DOHH2 (cell line): ENCODE data around the gene NFIA.

Experiments
- H3F3A ChIP-seq: fragments of 200-600 bp; sonication (generic), shearing (Covaris generic); 2 replicates; pipeline ENCODE4 v1.6.0; 2016; ENCODE audit warnings: antibody characterized with exemption, mild to moderate bottlenecking; ENCODE audit not compliant: control insufficient read depth, insufficient read depth
- H3K27ac ChIP-seq: fragments of 200-600 bp; sonication (generic); 2 replicates; pipeline ENCODE4 v1.5.1; 2014; ENCODE audit warnings: low read depth, mild to moderate bottlenecking, low read length, moderate library complexity
- H3K27me3 ChIP-seq: fragments of 200-600 bp; sonication (generic); 2 replicates; pipeline ENCODE4 v1.6.1; 2014; ENCODE audit warnings: mild to moderate bottlenecking, low read length, mixed read lengths; ENCODE audit not compliant: control insufficient read depth
- H3K36me3 ChIP-seq: fragments of 200-600 bp; sonication (generic); 2 replicates; pipeline ENCODE4 v1.6.1; 2014; ENCODE audit warnings: mild to moderate bottlenecking, low read length, moderate library complexity, mixed read lengths; ENCODE audit not compliant: control insufficient read depth
- H3K4me1 ChIP-seq: fragments of 200-600 bp; sonication (generic); 2 replicates; pipeline ENCODE4 v1.6.1; 2014; ENCODE audit warnings: mild to moderate bottlenecking, low read length, mixed read lengths; ENCODE audit not compliant: control insufficient read depth
- H3K4me2 ChIP-seq: fragments of 200-600 bp; sonication (generic); 2 replicates; pipeline ENCODE4 v1.6.0; 2014; ENCODE audit warnings: mild to moderate bottlenecking, low read length, moderate library complexity
- H3K4me3 ChIP-seq: fragments of 200-600 bp; sonication (generic); 2 replicates; pipeline ENCODE4 v1.5.1; 2014; ENCODE audit warnings: mild to moderate bottlenecking, low read length, mixed read lengths
- H3K79me2 ChIP-seq: fragments of 200-600 bp; sonication (generic); 2 replicates; pipeline ENCODE4 v1.6.1; 2014; ENCODE audit warnings: mild to moderate bottlenecking, low read length, mixed read lengths; ENCODE audit not compliant: control insufficient read depth
- H3K9me2 ChIP-seq: fragments of 200-600 bp; sonication (generic); replicated peaks from 2 replicates; pipeline ENCODE4 v1.6.1; 2014; ENCODE audit warnings: mild to moderate bottlenecking, low read length, mixed read lengths; ENCODE audit not compliant: control insufficient read depth
- H3K9me3 ChIP-seq: fragments of 200-600 bp; sonication (generic); 2 replicates; pipeline ENCODE4 v1.6.1; 2014; ENCODE audit warnings: antibody characterized with exemption, low read length, mixed read lengths; ENCODE audit not compliant: control insufficient read depth, insufficient read depth
- H4K20me1 ChIP-seq: fragments of 200-600 bp; sonication (generic); 2 replicates; pipeline ENCODE4 v1.6.0; 2014; ENCODE audit warnings: low read depth, mild to moderate bottlenecking, antibody characterized with exemption, low read length, moderate library complexity; ENCODE audit not compliant: control insufficient read depth, insufficient read depth
- EZH2phosphoT487 ChIP-seq: fragments of 200-600 bp; sonication (generic); IDR thresholded peaks from 2 replicates; pipeline ENCODE4 v1.6.1; 2017; ENCODE audit warnings: borderline replicate concordance, mild to moderate bottlenecking, antibody characterized with exemption, low read length, moderate library complexity, mixed read lengths
- TF ChIP-seq, protein P1 (sequence below): fragments of 200-600 bp; sonication (generic); IDR thresholded peaks from one replicate; pipeline ENCODE4 v1.5.1; 2014; ENCODE audit warnings: antibody characterized with exemption, mild to moderate bottlenecking, low read depth, low read length; ENCODE audit not compliant: poor library complexity, severe bottlenecking

The NFIA gene

GRCh38 chr1:61083807-61084440 lies 1.6 kb downstream of the NFIA start:
- no peak for TF ChIP-seq EZH2phosphoT487
- TF ChIP-seq, protein P1, sequence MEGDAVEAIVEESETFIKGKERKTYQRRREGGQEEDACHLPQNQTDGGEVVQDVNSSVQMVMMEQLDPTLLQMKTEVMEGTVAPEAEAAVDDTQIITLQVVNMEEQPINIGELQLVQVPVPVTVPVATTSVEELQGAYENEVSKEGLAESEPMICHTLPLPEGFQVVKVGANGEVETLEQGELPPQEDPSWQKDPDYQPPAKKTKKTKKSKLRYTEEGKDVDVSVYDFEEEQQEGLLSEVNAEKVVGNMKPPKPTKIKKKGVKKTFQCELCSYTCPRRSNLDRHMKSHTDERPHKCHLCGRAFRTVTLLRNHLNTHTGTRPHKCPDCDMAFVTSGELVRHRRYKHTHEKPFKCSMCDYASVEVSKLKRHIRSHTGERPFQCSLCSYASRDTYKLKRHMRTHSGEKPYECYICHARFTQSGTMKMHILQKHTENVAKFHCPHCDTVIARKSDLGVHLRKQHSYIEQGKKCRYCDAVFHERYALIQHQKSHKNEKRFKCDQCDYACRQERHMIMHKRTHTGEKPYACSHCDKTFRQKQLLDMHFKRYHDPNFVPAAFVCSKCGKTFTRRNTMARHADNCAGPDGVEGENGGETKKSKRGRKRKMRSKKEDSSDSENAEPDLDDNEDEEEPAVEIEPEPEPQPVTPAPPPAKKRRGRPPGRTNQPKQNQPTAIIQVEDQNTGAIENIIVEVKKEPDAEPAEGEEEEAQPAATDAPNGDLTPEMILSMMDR, result no peak
- Histone ChIP-seq H3F3A (peaks cover 25% of the 10 kb centered on the region), H3K36me3 (peaks cover 15% of the 10 kb centered on the region), H3K4me3 (peak overlapping the region; percentile 92), H3K9me2 (no peaks in the 10 kb centered on the region), H3K27ac (no peak overlapping the region), H3K4me2 (peak overlapping the region; percentile 75), H3K79me2 (peaks cover 66% of the 10 kb centered on the region), H4K20me1 (no peaks in the 10 kb centered on the region), H3K4me1 (peaks cover 47% of the 10 kb centered on the region), H3K27me3 (no peaks in the 10 kb centered on the region), H3K9me3 (no peaks in the 10 kb centered on the region)

DNA sequence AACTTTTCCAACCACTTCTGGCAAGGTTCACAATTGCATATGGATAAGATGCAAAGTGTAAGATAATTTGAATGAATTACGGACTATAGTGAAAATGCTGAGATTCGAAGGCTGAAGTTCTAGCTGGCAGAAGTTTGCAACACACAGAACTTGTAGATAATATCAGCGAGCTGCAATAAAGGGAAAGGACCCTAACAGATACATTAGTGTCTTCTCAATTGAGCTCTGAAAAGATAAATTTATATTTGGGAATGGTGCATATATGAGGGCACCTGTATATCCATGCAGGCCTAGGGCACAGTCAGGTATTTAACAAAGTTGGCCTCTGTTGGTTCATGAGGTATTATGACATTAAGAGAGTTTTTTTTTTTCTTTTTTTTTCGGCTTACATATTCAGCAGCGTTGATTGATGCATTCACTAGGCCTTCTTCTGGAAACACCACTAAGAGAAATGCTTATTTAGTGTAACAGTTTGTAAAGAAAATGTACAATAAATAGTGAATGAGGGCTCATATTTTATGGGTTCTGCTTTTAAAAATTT lies 2.2 kb downstream of the NFIA start:
- Histone ChIP-seq H3K27ac (no peak overlapping the region), H3K9me2 (no peaks in the 10 kb centered on the region), H3K4me1 (peaks cover 40% of the 10 kb centered on the region), H3K4me3 (peak overlapping the region; percentile 92), H3K36me3 (peaks cover 20% of the 10 kb centered on the region), H3K27me3 (no peaks in the 10 kb centered on the region), H3K79me2 (peaks cover 70% of the 10 kb centered on the region), H3F3A (peaks cover 19% of the 10 kb centered on the region), H3K9me3 (no peaks in the 10 kb centered on the region), H4K20me1 (no peaks in the 10 kb centered on the region), H3K4me2 (peak overlapping the region; percentile 75)
- TF ChIP-seq, protein P1, result no peak
- no peak for TF ChIP-seq EZH2phosphoT487

DNA sequence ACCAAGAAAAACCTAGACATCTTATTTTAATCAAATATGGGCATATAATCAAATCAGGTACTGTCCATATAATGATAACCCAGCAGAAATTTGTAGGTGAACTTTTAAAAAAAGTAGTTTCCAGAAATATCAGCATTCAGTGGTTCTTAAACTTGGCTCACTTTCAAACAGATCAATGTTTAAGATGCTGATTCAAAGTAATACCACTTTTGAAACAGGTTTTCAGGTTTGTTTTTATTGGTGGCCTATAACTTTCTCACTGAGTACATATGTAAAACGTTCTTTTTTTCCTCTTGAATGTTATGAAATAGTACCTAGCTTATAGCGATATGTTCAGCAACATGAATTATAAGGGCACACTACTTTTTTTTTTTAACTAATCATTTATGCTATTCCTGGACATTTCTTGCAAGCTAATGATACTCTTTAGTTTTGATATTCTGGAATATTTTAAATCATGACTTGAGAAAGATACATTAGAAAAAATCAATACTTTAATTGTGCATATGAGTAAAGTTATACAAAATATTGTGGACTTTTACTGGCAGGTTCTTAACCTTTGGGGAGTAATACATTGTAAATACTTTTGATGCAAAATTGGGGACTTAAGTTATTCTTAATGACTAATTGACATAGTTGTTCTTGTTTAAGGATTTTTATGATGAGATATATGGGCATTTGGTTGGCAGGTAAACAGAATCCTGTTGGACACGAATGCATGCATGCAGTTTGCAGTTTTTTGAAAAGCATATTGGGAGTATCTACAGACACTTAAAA lies 3.0 kb downstream of the NFIA start:
- H3K4me2 ChIP-seq, result peak overlapping the region; percentile 5; the same call in 1 of the 2 replicates
- no peak for TF ChIP-seq EZH2phosphoT487
- TF ChIP-seq, protein P1, result no peak

More for the DNA sequence above, 3.0 kb downstream of the NFIA start:
- no peaks in the 10 kb centered on the region for H3K27me3 ChIP-seq
- peaks cover 23% of the 10 kb centered on the region for H3K36me3 ChIP-seq
- no peaks in the 10 kb centered on the region for H3K9me2 ChIP-seq
- H3K4me1 ChIP-seq, result peaks cover 32% of the 10 kb centered on the region
- H3K4me3 ChIP-seq, result no peak overlapping the region
- H4K20me1 ChIP-seq, result no peaks in the 10 kb centered on the region
- H3K27ac ChIP-seq, result no peak overlapping the region
- no peaks in the 10 kb centered on the region for H3K9me3 ChIP-seq
- H3K79me2 ChIP-seq, result peaks cover 70% of the 10 kb centered on the region
- H3F3A ChIP-seq, result peaks cover 15% of the 10 kb centered on the region
